Activated CD8-positive, alpha-beta memory T cell treated with anti-CD3 and anti-CD28 coated beads, Interleukin-2, amount 50 U/mL, for 24 hours (primary cell): ENCODE data around the gene TIE1.

Experiments
- DNase-seq: peaks from one replicate; pipeline ENCODE4 v3.0.0-alpha.2; 2020; ENCODE audit errors: extremely low read depth

Gene TIE1

GRCh38 chr1:43274125-43274803, 26.5 kb upstream of the TIE1 start:
- DNase-seq, result no peak

- no peak for DNase-seq
These were observed 26.0 kb upstream of the TIE1 start for GRCh38 chr1:43274804-43275180.

GRCh38 chr1:43275826-43276620, 24.8 kb upstream of the TIE1 start:
- DNase-seq, result no peak

GRCh38 chr1:43276673-43277072, 24.1 kb upstream of the TIE1 start:
- DNase-seq, result no peak

- DNase-seq, result no peak
These were observed 23.5 kb upstream of the TIE1 start for GRCh38 chr1:43277116-43277876.

- no peak for DNase-seq
These were observed 21.6 kb upstream of the TIE1 start for GRCh38 chr1:43279161-43279560.

- no peak for DNase-seq
These were observed 21.1 kb upstream of the TIE1 start for GRCh38 chr1:43279666-43280065.

GRCh38 chr1:43280692-43281091, 20.1 kb upstream of the TIE1 start:
- DNase-seq, result no peak

GRCh38 chr1:43282220-43283195, 18.3 kb upstream of the TIE1 start:
- DNase-seq, result no peak

GRCh38 chr1:43284065-43284464, 16.7 kb upstream of the TIE1 start:
- no peak for DNase-seq

GRCh38 chr1:43284546-43285110, 16.2 kb upstream of the TIE1 start:
- no peak for DNase-seq

GRCh38 chr1:43285269-43285990, 15.4 kb upstream of the TIE1 start, which contains the start of gene C1orf210:
Gene C1orf210, minus strand, starts transcription at chr1:43285581. Its CDS starts 2,311 bp downstream, at chr1:43283270.
- no peak for DNase-seq

- DNase-seq, result no peak
These were observed 14.7 kb upstream of the TIE1 start for GRCh38 chr1:43286115-43286514.

- no peak for DNase-seq
These were observed 14.2 kb upstream of the TIE1 start for GRCh38 chr1:43286533-43286932.

GRCh38 chr1:43288058-43288784, 12.6 kb upstream of the TIE1 start:
- DNase-seq, result no peak

GRCh38 chr1:43288785-43289706, 11.7 kb upstream of the TIE1 start:
- DNase-seq, result no peak

- no peak for DNase-seq
These were observed 8.6 kb upstream of the TIE1 start for GRCh38 chr1:43292216-43292615.

- no peak for DNase-seq
These were observed 8.1 kb upstream of the TIE1 start for GRCh38 chr1:43292679-43293078.

- no peak for DNase-seq
These were observed 7.6 kb upstream of the TIE1 start for GRCh38 chr1:43293176-43293575.
